ENCODE results near the gene GAREM1.

GAREM1 gene

DNA sequence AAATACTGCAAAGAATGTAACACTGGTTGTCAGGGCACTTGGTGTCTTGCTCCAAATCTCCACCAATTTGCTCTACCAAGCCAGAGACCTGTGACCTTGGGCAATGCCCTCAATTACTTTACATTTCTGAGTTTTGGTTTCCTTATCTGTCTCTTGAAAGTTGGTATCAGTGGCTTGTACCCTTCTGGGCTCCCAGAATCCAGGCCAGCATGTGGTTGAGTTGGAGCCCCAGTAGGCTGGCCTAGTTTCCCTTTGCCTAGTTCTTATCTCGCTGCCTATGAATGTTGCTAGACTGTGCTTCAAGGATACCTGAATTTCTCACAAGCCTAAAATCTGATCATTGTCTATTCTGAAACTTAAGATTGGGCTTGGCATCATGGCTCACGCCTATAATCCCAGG, 254.3 kb downstream of the GAREM1 start:
- intact Hi-C loops (cut with DNase I): no loop called here

GRCh38 chr18:32213693-32214092, 257.0 kb downstream of the GAREM1 start:
- no peak for DNase-seq
- intact Hi-C loops (cut with DNase I): no loop called here

More for the DNA sequence above, 254.3 kb downstream of the GAREM1 start:
- DNase-seq: no peak
